Stomach (tissue), 9 donors: Measurements from ENCODE around the gene RAB3D. TPM values are rescaled to one million over a fixed set of nuclear protein-coding genes. Genes with fewer than 3 reads are reported as not detected.
"Not testable (repeated sequence)": the region's sequence is repeated elsewhere in the genome, so short reads cannot be mapped to it uniquely, and the experiment has no call there.

Experiments used
- DNase-seq, 2 donors: peaks; one replicate each; pipeline versions ENCODE4 v3.0.0 to v3.0.0-alpha.2; 2013 to 2019
- H3K27ac ChIP-seq, 5 donors: fragments of 200-600 bp in 4 of 5; sonication (generic) in 4 of 5; one replicate each; pipeline ENCODE4 v1.5.1; 2013 to 2019; ENCODE audit warnings: mild to moderate bottlenecking in 1 of 5, moderate library complexity in 1 of 5
- H3K27me3 ChIP-seq, 3 donors: fragments of 200-600 bp; sonication (generic); one replicate each; pipeline ENCODE4 v1.5.1; 2017 to 2019; ENCODE audit warnings: mixed run types in 1 of 3
- H3K36me3 ChIP-seq, 4 donors: fragments of 200-600 bp; sonication (generic); 1 replicate in 3 of 4; 2 replicates in 1 of 4; pipeline ENCODE4 v1.5.1; 2016 to 2019
- H3K4me1 ChIP-seq, 4 donors: fragments of 200-600 bp; sonication (generic); one replicate each; pipeline ENCODE4 v1.5.1; 2016 to 2019
- H3K4me3 ChIP-seq, 4 donors: fragments of 200-600 bp; sonication (generic) in 3 of 4; one replicate each; pipeline ENCODE4 v1.5.1; 2016 to 2019; ENCODE audit warnings: mild to moderate bottlenecking in 1 of 4
- H3K9me3 ChIP-seq, 4 donors: fragments of 200-600 bp; sonication (generic); one replicate each; pipeline ENCODE4 v1.5.1; 2016 to 2019
- EP300 ChIP-seq: sonication (generic); formaldehyde crosslinking; IDR thresholded peaks from one replicate; pipeline ENCODE4 v1.6.1; 2017; ENCODE audit warnings: antibody characterized with exemption
- POLR2A ChIP-seq, 4 donors: fragments of 450-650 bp; IDR thresholded peaks; one replicate each; pipeline ENCODE4 v1.6.1; 2016; ENCODE audit warnings: antibody characterized with exemption in 4 of 4, control low read depth in 2 of 4, mild to moderate bottlenecking in 1 of 4, moderate library complexity in 1 of 4
- POLR2AphosphoS5 ChIP-seq, 3 donors: sonication (generic); formaldehyde crosslinking; IDR thresholded peaks; one replicate each; pipeline ENCODE4 v1.6.1; 2016; ENCODE audit warnings: antibody characterized with exemption in 3 of 3
- WGBS, 5 donors: extraction: QIAGEN DNeasy Blood & Tissue Kit in 3 of 5; methylation state at CpG; one replicate each; pipeline versions ENCODE4 v1.1.5 to v1.1.7; 2013 to 2018; 5-methylcytosine and 5-hydroxymethylcytosine counted together
- intact Hi-C: fragments of 100-400 bp; cut with DNase I; formaldehyde crosslinking; loops from one replicate; pipeline ENCODE4 v1.15.1; 2023; ENCODE audit warnings: low total_unique reads
- polyA plus RNA-seq, 3 donors: library from polyadenylated mRNA; stranded (reverse); fragments of 200-250 nt; gene quantifications; one replicate each; pipeline ENCODE4 v1.2.3, GENCODE V29; 2013
- total RNA-seq, 5 donors: library from RNA; depleted of rRNA; stranded (reverse); fragments of >200 nt; gene quantifications; one replicate each; pipeline versions ENCODE4 v1.1.0 to v1.2.3, GENCODE V29; 2014 to 2016
- TF ChIP-seq, protein P1 (sequence below), 7 experiments: fragments of 450-650 bp in 4 of 7; fragments of 200-600 bp in 3 of 7; sonication (generic) in 3 of 7; IDR thresholded peaks; one replicate each; pipeline ENCODE4 v1.5.1; 2016 to 2019; ENCODE audit warnings: antibody characterized with exemption in 7 of 7, control low read depth in 2 of 7, mild to moderate bottlenecking in 1 of 7
- donor health status: healthy with polysubstance abuse.
- donor health status: Bipolar disorder and iron deficiency.
- donor health status: healthy.

Gene RAB3D
- total and polyA plus RNA-seq, 8 donors, result 11.6 to 63.3 (median 19.0) TPM

DNA sequence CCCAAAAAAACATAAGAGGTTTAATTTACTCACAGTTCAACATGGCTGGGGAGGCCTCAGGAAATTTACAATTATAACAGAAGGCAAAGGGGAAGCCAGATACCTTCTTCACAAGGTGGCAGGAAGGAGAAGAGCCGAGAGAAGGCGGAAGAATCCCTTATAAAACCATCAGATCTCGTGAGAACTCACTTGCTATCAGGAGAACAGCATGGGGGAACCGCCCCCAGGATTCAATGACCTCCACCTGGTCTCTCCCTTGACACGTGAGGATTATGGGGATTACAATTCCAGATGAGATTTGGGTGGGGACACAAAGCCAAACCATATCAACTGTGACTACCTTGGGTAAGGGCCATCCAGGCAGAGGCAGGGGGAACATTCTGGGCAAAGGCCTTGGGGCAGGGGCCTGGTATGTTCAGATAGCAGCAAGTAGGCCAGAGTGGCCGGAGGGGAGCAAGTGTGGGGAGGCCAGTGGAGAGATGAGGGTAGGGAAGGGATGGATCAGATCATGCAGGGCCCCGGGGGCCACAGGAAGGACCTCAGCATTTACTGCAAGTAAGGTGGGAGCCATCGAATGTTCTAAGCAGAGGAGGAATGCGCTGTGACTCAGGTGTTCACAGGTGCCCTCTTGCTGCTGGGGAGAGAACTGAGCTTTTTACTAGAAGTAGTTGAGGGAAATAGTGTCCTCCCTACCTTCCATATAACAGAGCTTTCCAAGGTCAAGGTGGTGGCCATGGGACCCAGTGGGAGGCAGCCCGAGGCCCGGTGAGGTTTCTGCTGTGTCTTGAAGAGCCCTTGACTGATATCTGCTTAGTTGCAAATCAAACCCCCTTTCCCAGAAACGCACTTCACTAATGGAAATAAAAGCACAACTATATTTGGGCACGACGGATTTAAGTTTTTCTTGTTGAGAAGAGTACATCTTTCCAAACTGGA lies 18.0 kb downstream of the RAB3D start:
- DNase-seq, result no peak
- TF ChIP-seq, protein P1, sequence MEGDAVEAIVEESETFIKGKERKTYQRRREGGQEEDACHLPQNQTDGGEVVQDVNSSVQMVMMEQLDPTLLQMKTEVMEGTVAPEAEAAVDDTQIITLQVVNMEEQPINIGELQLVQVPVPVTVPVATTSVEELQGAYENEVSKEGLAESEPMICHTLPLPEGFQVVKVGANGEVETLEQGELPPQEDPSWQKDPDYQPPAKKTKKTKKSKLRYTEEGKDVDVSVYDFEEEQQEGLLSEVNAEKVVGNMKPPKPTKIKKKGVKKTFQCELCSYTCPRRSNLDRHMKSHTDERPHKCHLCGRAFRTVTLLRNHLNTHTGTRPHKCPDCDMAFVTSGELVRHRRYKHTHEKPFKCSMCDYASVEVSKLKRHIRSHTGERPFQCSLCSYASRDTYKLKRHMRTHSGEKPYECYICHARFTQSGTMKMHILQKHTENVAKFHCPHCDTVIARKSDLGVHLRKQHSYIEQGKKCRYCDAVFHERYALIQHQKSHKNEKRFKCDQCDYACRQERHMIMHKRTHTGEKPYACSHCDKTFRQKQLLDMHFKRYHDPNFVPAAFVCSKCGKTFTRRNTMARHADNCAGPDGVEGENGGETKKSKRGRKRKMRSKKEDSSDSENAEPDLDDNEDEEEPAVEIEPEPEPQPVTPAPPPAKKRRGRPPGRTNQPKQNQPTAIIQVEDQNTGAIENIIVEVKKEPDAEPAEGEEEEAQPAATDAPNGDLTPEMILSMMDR (IDR thresholded peaks at IDR 0.05), result no peak
- no peak for TF ChIP-seq POLR2AphosphoS5 (IDR thresholded peaks at IDR 0.05)
- no peak for TF ChIP-seq POLR2A (IDR thresholded peaks at IDR 0.05)
- TF ChIP-seq EP300, result no peak
- Histone ChIP-seq H3K27me3 (no peaks in the 10 kb centered on the region), H3K9me3 (no peaks in the 10 kb centered on the region), H3K4me3 (peak overlapping the region in 1 of 4 donors; percentile 11), H3K4me1 (peaks cover 28 to 82% (median 38%) of the 10 kb centered on the region in 4 donors), H3K36me3 (peaks cover 8 to 18% (median 16%) of the 10 kb centered on the region in 4 donors), H3K27ac (peak overlapping the region in 3 of 5 donors; percentile 85 to 90 (median 88))
- intact Hi-C loops, result no loop called here
- WGBS, 5 donors, result 68 to 80% (median 71%) methylated on average over 14 of the region's 14 CpGs

DNA sequence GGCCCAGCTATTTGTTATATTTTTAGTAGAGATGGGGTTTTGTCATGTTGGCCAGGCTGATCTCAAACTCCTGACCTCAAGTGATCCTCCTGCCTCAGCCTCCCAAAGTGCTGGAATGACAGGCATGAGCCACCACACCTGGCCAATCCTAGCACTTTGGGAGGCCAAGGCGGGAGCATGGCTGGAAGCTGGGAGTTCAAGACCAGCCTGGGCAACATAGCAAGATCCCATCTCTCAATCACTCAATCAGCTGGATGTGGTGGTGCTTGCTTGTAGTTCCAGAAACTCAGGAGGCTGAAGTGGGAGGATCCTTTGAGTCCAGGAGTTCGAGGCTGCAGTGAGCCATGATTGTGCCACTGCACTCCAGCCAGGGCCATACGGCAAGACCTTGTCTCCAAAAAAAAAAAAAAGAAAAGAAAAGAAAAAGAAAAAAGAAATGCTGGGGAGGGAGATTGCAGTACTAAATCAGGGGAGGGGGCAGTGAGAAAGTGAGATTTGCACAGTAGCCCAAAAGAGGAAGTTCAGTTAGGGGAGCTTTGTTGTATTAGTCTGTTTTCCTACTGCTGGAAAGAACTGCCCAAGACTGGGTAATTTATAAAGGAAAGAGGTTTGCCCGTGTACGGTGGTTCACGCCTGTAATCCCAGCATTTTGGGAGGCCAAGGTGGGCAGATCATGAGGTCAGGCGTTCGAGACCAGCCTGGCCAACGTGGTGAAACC lies 19.0 kb downstream of the RAB3D start:
- intact Hi-C loops, H3K27me3 ChIP-seq, H3K36me3 ChIP-seq, H3K9me3 ChIP-seq, DNase-seq: not testable (repeated sequence)
- 69 to 80% (median 75%) methylated on average over 9 of the region's 9 CpGs for WGBS, 5 donors
- Histone ChIP-seq H3K4me1 (peaks cover 28 to 76% (median 38%) of the 10 kb centered on the region in 4 donors), H3K4me3 (peak overlapping the region in 1 of 4 donors; percentile 11), H3K27ac (peak overlapping the region in 2 of 5 donors; percentile 85 to 90)

DNA sequence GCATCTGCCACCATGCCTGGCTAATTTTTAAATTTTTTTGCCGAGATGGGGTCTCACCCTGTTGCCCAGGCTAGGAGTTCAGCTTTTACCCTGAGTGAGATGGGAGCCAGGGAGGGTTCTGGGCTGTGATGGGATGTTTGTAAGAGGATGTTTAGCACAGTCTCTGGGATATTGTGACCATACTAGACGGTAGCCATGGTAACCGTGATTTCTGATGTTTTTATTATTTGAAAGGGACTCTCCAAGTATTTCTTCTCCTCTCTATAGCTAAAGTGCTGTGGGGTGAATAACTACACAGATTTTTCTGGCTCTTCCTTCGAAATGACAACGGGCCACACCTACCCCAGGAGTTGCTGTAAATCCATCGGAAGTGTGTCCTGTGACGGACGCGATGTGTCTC lies 33.1 kb downstream of the RAB3D start:
- no peaks in the 10 kb centered on the region for H3K9me3 ChIP-seq

DNA sequence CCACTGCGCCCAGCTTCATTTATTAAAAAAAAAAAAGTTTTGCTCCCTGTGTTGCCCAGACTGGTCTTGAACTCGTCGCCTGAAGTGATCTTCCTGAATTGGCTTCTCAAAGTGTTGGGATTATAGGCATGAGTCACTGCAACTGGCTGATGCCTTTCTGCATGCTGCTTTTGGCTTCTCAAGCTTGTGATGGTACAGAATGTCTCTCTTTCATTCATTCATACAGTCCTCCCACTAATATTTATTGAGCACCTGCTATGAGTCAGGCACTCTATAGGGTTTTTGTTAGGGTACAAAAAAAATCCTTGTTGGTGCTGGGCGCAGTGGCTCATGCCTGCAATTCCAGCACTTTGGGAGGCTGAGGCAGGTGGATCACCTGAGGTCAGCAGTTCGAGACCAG lies 34.5 kb downstream of the RAB3D start:
- TF ChIP-seq EP300, result no peak
- TF ChIP-seq POLR2A (IDR thresholded peaks at IDR 0.05), result no peak
- TF ChIP-seq POLR2AphosphoS5 (IDR thresholded peaks at IDR 0.05), result no peak
- TF ChIP-seq, protein P1 (IDR thresholded peaks at IDR 0.05), result no peak
- Histone ChIP-seq H3K36me3 (no peaks in the 10 kb centered on the region), H3K27me3 (no peaks in the 10 kb centered on the region), H3K4me1 (no peaks in the 10 kb centered on the region), H3K4me3 (no peak overlapping the region), H3K27ac (no peak overlapping the region), H3K9me3 (no peaks in the 10 kb centered on the region)
- intact Hi-C loops, result no loop called here
- WGBS, 5 donors, result 76 to 94% (median 91%) methylated on average over 5 of the region's 5 CpGs
- DNase-seq, result no peak

More for the DNA sequence above, 33.1 kb downstream of the RAB3D start:
- 77 to 88% (median 79%) methylated on average over 9 of the region's 9 CpGs for WGBS, 5 donors
- Histone ChIP-seq H3K36me3 (no peaks in the 10 kb centered on the region), H3K4me3 (no peak overlapping the region), H3K27me3 (no peaks in the 10 kb centered on the region), H3K4me1 (no peaks in the 10 kb centered on the region), H3K27ac (no peak overlapping the region)
- TF ChIP-seq POLR2AphosphoS5 (IDR thresholded peaks at IDR 0.05), result no peak
- TF ChIP-seq POLR2A (IDR thresholded peaks at IDR 0.05), result no peak
- TF ChIP-seq, protein P1 (IDR thresholded peaks at IDR 0.05), result no peak
- TF ChIP-seq EP300, result no peak
- intact Hi-C loops, result no loop called here
- no peak for DNase-seq
